GM19023 (cell line): ENCODE measurements around the gene DPYSL5.

ENCODE experiments used
- ATAC-seq: cut with Tn5 transposase; IDR thresholded peaks from one replicate; pipeline ENCODE4 v1.9.1; 2021; ENCODE audit warnings: mild to moderate bottlenecking, moderate library complexity; ENCODE audit not compliant: unreplicated experiment

The DPYSL5 gene

DNA sequence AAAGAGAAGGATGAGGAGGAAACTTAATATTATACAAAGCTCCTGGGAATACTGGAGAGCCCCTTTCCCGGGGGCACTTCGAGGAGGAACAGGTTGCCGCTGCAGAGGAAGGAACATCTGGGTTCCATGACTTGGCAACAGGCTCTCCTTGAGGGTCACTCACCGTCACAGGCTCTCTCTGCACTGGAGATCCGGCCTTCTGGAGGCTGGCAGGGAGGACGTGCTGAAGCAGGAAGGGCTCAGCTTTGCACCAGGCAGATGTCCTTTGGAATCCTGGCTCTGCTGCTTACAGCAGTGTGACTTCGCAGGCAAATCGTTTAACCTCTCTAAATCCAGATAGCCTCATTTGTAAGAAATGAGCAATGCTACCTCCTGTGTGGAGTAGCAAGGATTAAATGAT lies 2.9 kb upstream of the DPYSL5 start:
- no peak for ATAC-seq

DNA sequence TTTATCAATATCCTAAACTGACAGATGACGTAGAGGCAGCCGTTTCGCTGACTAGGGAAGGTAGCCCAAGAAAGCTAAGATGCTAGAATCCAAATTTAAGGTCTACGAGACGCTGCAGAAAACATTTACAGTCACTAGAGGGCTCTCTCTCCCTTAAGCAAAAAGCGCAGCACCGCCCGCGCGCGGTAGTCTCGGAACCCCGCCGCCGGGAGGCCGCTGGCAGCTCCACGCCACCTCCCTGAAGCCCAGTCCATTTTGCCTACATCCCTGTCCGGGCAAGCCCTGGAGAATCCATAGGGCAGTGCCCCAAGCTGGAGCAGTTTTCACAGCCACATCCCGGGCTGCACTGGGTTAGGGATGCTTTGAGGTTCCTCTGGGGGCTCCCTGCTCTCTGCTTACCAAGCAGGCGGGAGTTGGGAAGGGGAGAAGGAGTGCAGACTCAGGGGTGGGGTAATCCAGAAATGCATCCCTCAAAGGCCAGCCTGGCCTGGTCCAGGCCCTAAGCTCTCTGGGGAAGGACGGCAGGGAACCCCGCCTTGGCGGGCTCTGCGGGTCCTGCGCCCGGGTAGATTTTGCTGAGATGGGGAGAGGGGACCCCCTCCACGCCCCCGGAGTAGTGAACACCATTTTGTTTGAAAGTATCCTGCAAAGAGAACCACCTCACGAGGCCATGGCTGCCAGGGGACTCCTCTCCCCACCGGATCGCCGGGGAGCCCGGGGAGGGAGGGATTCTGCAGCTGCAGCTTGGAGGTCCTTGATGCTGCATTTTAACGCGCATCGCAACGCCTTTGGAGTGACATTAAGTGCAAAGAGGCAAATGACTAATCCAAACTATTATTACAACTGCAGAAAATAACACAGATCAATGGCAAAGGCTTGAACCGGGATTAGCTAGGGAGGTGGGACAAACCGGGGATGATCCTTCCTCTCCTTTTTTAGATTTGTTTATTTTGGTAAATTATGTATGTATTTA lies 1.3 kb upstream of the DPYSL5 start:
- no peak for ATAC-seq

GRCh38 chr2:26847307-26847654 lies 651 bp upstream of the DPYSL5 start:
- ATAC-seq: no peak

GRCh38 chr2:26848336-26849055 lies 564 bp downstream of the DPYSL5 start:
- no peak for ATAC-seq

GRCh38 chr2:26849056-26849999 lies 1.4 kb downstream of the DPYSL5 start:
- no peak for ATAC-seq

DNA sequence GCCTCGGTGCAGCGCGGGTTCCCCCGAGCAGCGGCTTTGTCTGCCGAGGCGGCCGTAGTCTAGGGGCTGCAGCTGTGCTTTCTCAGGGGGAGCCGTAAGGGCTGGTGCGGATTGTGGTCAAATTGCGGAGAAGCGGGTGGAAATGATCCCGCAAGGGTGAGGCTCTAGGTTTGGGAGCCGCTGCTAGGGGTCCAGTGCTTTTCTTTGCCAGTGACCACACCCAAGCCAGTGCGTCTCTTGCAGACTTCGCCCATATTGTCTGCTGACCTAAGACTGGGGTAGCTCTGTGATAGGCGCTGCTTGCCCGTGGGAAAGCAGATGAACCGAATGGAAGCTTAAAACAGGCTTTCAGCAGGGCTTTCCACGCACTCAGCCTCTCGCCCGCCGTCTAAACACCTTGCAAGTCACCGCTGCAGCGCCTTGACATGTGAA lies 2.1 kb downstream of the DPYSL5 start:
- ATAC-seq: no peak

DNA sequence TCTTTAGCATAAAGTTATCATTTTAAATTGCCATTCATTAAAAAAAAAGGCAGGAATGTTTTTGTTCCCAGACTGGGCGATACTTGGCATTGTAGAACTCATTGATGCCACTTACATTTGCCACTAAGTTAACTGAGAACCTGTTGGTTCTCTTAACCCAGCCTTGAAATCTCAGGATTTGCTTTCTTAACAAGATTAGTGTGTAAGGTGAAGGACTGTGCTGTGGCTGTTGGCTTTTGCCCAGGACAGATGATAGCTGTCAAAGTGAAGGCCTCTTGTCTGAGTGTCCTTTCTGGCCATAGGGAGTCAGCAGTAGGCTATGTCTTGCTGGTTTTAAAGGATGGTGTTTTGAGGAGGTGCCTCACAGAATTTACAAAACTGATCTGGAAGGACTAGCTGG lies 2.6 kb downstream of the DPYSL5 start:
- no peak for ATAC-seq

GRCh38 chr2:26852405-26853306 lies 4.7 kb downstream of the DPYSL5 start:
- ATAC-seq: no peak

DNA sequence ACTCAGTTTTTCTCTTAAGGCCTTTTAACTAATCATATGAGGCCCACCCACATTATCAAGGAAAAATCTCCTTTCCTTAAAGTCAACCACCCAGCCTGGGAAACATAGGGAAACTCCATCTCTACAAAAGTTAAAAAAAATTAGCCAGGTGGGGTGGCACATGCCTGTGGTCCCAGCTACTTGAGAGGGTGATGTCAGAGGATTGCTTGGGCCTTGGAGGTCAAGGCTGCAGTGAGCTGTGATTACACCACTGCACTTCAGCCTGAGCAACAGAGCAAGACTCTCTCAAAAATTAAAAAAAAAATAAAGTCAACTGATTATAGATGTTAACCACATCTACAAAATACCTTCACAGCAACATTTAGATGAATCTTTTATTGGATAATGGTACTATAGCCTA lies 5.8 kb downstream of the DPYSL5 start:
- ATAC-seq: no peak

- no peak for ATAC-seq
Observed at GRCh38 chr2:26854283-26854827, 6.4 kb downstream of the DPYSL5 start.

- ATAC-seq: no peak
Observed at GRCh38 chr2:26855466-26855865, 7.5 kb downstream of the DPYSL5 start.

DNA sequence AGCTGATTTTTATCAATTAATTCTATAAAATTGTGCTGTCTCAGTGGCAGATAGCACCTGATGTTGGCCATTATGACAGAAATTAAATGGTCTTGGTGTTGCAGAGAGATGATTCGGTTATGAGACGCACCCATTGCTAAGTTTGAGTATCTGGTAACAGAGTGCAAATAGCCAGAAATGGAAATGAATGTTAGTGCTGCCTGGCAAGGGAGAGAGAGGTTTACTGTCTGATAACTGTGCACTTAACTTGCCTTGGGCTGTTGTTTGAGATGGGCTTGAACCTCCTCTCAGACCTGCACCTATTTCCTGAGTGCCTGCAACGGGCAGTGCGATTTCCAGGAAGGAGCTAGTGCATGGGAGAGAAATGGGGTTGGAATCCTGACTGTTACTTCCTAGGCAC lies 11.7 kb downstream of the DPYSL5 start:
- no peak for ATAC-seq

DNA sequence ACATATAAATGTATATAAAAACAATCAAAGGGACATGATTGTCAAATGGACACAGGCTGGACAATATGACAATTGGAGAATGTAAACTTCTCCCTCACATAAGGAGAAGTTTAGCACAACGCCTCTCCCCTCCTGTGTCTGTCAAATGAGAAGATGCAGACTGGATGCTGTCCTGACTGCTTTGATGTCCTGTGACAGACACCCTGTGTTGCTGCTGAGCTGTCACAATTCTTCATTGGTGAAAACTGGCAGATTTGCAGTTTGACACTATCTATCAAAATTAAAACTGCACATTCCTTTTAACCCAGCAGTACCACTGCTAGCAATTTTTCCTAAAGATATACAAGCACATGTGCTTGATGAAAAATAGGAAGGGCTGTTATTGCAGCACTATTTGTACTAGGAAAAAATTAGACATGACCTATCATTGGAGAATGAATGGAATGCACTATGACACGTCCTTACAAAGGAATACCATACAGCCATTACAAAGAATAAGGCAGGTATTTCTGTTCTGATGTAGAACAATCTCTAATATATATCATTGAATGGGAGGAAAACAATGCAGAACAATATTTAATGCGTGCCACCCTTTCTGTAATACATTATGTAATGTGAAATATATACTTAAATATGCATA lies 12.4 kb downstream of the DPYSL5 start:
- ATAC-seq: no peak

GRCh38 chr2:26861610-26862224 lies 13.8 kb downstream of the DPYSL5 start:
- ATAC-seq: no peak

DNA sequence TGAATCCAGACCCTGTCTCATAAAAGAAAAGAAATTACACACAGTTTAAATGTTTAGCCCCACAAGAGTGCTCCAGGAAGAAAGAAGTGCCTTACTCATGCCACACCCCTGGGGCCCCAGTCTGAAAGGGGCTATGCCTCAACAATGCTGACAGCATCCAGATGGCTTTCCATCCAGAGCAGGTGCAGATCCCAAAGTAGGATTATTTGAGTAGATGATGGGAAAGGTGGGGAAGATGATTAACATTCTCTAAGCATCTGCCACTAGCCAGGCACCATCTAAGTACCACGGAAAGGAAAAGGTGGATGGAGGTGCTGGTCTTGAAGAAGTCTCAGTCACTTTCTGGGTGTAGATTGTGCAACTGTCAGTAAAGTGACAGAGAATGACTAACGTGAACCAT lies 16.3 kb downstream of the DPYSL5 start:
- no peak for ATAC-seq

DNA sequence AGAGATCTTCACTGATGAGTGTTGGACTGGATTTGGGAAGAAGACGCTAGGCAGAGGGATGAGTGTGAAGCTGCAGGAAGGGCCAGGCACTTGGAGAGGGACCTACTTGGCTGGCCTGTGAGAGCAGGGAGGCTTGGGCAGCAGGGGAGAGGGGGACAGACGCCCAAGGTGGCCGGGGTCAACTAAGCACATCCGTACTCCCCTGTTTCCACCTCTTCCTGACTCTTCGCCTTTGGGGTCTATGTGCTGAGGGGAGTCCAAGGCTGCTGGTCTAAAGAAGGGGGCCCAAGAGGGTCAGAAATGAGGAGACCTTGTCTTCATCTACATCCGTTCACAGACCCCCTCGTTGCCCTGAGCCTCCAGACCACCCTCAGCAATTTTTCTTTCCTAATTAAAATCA lies 16.7 kb downstream of the DPYSL5 start:
- ATAC-seq: no peak

DNA sequence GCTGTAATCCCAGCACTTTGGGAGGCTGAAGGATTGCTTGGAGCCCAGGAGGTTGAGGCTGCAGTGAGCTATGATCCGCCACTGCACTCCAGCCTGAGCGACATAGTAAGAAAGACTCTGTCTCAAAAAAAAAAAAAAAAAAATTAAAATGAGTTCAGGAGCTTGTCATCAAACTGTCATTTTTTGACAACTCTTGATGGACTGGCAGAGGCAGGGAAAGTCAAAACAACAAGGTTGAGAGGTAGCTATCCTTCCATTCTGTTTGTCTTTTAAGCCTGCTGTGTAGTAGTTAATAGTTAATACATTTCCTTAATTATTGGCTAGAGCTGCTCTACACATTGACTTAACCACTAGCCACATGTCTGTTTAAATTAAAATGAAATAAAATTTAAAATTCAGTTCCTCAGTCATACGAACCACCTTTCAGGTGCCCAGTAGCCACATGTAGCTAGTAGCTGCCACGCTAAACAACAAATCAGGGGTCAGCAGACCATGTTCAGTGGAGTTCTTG lies 22.7 kb downstream of the DPYSL5 start:
- no peak for ATAC-seq

- ATAC-seq: no peak
Observed at GRCh38 chr2:26873286-26873983, 25.5 kb downstream of the DPYSL5 start.
